GM12878 (cell line): ENCODE measurements around the gene LCOR.

ENCODE experiments used
- MEF2B ChIP-seq: fragments of 450-650 bp; IDR thresholded peaks from 2 replicates; pipeline ENCODE4 v1.6.1; 2018; ENCODE audit warnings: mild to moderate bottlenecking, moderate library complexity; ENCODE audit not compliant: partially characterized antibody, poor library complexity, severe bottlenecking
- POLR2AphosphoS5 ChIP-seq: IDR thresholded peaks from 2 replicates; pipeline ENCODE4 v1.6.1; 2011; ENCODE audit warnings: mild to moderate bottlenecking, low read length, inconsistent platforms
- SREBF2 ChIP-seq: IDR thresholded peaks from 2 replicates; pipeline ENCODE4 v1.6.1; 2012; ENCODE audit warnings: mild to moderate bottlenecking, low read length
- TBL1XR1 ChIP-seq: IDR thresholded peaks from 2 replicates; pipeline ENCODE4 v1.6.1; 2012; ENCODE audit warnings: low read depth, low read length, improper control_type of control experiment
- TCF12 ChIP-seq: IDR thresholded peaks from 2 replicates; pipeline ENCODE4 v1.6.1; 2011; ENCODE audit warnings: low read depth, mild to moderate bottlenecking, low read length
- YY1 ChIP-seq: IDR thresholded peaks from 2 replicates; pipeline ENCODE4 v1.6.1; 2011; ENCODE audit warnings: low read depth, mild to moderate bottlenecking, low read length
- ZZZ3 ChIP-seq: IDR thresholded peaks from 2 replicates; pipeline ENCODE4 v1.6.1; 2011; ENCODE audit warnings: low read depth; ENCODE audit not compliant: control insufficient read depth, insufficient read length
- TF ChIP-seq, protein P1 (sequence below), 3 experiments: IDR thresholded peaks in 2 of 3; conservative IDR thresholded peaks in 1 of 3; 2 replicates each; pipeline ENCODE4 v1.5.1; 2011; ENCODE audit warnings: low read depth in 3 of 3, low read length in 3 of 3, mild to moderate bottlenecking in 3 of 3, control low read depth in 2 of 3, moderate library complexity in 2 of 3, inconsistent platforms in 1 of 3, mixed read lengths in 1 of 3; ENCODE audit not compliant: control insufficient read depth in 2 of 3, insufficient read depth in 1 of 3; ENCODE audit errors: extremely low read depth in 1 of 3
- TF ChIP-seq, protein P2 (sequence below): fragments of 450-650 bp; IDR thresholded peaks from 2 replicates; pipeline ENCODE4 v1.6.1; 2017; ENCODE audit warnings: mild to moderate bottlenecking, low read depth, inconsistent platforms; ENCODE audit not compliant: poor library complexity, severe bottlenecking

- no peak for TF ChIP-seq SREBF2
- no peak for TF ChIP-seq YY1
- TF ChIP-seq, protein P1, sequence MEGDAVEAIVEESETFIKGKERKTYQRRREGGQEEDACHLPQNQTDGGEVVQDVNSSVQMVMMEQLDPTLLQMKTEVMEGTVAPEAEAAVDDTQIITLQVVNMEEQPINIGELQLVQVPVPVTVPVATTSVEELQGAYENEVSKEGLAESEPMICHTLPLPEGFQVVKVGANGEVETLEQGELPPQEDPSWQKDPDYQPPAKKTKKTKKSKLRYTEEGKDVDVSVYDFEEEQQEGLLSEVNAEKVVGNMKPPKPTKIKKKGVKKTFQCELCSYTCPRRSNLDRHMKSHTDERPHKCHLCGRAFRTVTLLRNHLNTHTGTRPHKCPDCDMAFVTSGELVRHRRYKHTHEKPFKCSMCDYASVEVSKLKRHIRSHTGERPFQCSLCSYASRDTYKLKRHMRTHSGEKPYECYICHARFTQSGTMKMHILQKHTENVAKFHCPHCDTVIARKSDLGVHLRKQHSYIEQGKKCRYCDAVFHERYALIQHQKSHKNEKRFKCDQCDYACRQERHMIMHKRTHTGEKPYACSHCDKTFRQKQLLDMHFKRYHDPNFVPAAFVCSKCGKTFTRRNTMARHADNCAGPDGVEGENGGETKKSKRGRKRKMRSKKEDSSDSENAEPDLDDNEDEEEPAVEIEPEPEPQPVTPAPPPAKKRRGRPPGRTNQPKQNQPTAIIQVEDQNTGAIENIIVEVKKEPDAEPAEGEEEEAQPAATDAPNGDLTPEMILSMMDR (IDR thresholded peaks at IDR 0.05 in 2 of 3, conservative IDR thresholded peaks at IDR 0.05 in 1 of 3; ENCODE audit: control insufficient read depth in 2 of 3, extremely low read depth in 1 of 3, insufficient read depth in 1 of 3, low read depth in 3 of 3, low read length in 3 of 3), result no peak
- TF ChIP-seq TCF12, result no peak
- no peak for TF ChIP-seq TBL1XR1
- TF ChIP-seq POLR2AphosphoS5, result no peak
- TF ChIP-seq MEF2B, result no peak
- no peak for TF ChIP-seq ZZZ3
- TF ChIP-seq, protein P2, sequence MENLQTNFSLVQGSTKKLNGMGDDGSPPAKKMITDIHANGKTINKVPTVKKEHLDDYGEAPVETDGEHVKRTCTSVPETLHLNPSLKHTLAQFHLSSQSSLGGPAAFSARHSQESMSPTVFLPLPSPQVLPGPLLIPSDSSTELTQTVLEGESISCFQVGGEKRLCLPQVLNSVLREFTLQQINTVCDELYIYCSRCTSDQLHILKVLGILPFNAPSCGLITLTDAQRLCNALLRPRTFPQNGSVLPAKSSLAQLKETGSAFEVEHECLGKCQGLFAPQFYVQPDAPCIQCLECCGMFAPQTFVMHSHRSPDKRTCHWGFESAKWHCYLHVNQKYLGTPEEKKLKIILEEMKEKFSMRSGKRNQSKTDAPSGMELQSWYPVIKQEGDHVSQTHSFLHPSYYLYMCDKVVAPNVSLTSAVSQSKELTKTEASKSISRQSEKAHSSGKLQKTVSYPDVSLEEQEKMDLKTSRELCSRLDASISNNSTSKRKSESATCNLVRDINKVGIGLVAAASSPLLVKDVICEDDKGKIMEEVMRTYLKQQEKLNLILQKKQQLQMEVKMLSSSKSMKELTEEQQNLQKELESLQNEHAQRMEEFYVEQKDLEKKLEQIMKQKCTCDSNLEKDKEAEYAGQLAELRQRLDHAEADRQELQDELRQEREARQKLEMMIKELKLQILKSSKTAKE, result no peak
These were observed 18.0 kb downstream of the LCOR start for GRCh38 chr10:96850113-96850512.
